HG02610 (cell line): Measurements from ENCODE around the gene MAGI2.
"Not testable (repeated sequence)": the region's sequence is repeated elsewhere in the genome, so short reads cannot be mapped to it uniquely, and the experiment has no call there.

Experiments used
- ATAC-seq: cut with Tn5 transposase; IDR thresholded peaks from one replicate; pipeline ENCODE4 v1.9.1; 2021; ENCODE audit warnings: mild to moderate bottlenecking, moderate library complexity; ENCODE audit not compliant: unreplicated experiment

MAGI2 gene

DNA sequence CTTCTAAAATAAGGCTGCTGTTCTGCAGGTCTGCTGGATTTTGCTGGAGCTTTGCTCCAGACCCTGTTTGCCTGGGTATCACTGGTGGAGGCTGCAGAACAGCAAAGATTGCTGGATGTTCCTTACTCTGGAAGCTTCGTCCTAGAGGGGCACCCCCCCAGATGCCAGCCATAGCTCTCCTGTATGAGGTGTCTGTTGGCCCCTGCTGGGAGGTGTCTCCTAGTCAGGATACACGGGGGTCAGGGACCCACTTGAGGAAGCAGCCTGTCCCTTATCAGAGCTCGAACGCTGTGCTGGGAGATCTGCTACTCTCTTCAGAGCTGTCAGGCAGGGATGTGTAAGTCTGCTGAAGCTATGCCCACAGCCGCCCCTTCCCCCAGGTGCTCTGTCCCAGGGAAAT lies 382.3 kb downstream of the MAGI2 start:
- ATAC-seq, result not testable (repeated sequence)

DNA sequence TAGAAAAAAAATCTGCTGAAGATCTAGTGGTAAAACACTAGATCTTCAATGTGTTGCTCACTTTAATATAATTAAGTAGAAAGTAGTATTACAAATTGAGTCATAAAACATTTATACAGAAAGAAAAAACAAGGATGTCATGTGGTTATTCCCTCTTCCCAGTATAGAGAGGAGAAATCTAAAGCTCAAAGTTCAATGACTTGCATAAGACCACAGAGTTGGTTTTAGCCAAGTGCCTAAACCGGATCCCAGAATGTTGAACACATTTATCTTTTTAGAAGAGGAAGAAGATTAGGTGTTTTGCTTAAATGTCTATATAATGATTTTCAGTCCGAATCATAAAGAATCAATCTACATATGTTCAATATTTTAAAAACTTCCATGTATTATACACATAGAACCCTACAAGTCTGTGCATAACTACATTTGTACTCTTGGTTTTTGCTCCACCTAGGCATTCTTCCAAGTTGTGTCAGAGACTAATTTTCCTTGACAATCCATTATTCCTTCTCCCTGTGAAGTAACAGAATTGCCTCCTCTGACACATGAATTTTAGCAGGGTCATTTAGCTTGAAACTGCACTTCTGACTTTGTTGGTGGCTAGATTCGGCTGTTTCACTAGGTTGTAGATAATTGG lies 389.2 kb downstream of the MAGI2 start:
- no peak for ATAC-seq

DNA sequence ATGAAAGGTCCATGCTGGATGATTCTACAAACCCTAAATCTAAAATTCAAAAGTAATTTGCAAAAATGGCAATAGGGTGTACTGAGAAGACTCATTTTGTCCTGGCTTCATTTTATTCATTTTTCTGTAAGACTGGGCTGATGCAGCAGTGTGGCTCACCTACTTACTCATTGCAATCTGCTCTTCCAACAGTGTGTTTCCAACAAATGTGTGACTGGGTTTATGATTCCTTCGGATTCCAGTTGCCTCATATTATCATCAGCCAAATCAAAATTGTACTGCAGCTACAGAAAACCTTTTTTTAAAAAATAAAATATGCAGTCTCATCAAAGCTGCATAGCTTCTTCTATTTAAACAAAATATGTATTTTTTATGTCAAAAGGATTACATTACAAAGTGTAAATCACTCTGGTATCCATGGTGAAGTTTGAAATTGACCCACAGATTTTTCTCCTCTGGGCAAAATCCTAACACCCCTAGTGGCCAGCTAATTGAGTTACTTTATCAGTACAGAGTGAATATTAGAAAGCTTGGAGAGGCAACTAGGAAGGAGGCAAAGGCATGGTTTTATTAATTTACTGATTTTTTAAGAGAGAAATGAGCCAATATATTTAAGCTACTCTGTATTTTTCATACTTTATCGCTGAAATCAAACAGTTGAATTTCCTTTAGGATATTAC lies 390.3 kb downstream of the MAGI2 start:
- ATAC-seq, result no peak

DNA sequence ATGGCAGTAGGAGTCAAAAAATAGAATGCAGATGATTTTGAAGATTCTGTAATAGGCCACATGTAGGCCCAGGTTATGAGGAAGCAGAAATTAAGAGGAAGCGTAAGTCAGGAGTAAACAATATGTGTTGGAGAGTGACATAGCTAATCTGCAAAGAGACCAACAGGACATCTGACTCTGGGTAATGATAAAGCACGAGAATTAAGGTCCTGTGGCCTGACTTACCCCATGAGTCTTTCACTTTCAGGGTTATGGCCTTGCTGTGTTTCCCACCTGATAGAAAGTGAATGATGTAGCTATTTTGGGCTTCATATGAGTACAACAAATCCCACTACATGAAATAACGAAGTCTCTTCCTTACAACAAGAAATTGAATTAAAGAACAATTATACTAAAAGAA lies 393.0 kb downstream of the MAGI2 start:
- no peak for ATAC-seq

DNA sequence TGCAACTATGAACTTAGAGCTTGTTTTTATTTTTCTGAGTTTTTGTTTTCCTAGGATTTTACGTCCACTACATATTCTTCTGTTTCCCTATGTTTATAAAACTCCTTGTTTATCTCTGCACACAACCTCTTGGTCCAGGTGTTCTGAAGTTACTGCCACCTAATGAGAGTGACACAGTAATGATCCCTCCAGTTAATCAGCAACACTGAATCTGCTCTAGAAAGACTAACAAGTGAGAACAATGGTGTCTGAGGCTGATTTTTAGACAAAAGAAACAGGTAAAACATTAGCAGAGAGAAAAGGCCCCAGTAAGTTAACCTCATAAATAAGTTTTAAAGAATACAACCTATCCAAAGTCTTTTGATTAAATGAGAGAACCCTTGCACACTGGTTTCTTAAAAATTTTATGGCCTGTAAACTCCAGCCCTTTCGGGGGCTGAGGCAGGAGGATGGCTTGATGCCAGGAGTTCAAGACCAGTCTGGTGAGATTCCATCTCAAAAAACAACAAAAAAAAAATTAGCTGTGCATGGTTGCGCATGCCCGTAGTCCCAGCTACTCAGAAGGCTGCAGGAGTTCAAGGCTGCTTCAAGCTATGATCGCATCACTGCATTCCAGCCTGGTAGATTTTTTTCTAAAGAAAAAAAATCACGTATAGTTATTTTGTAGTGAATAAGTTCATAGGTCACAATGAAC lies 397.6 kb downstream of the MAGI2 start:
- ATAC-seq, result no peak

DNA sequence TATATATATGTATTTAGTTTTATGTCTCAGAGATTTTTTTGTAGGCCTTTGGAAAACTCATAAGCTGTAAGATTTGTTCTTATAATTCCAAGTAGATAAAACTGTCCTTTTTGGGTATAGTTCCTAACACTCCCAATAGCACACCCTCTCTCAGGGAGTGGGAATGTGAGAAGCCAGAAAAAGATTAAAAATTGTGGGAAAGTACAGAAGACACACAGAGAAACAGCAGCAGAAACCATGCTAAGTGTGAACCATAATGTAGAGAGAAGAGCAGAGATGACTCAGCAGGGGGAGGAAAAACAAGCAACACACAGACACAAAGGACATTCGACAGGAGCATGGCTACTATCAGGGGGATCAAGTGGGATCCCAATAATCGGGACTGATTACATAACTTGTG lies 401.6 kb downstream of the MAGI2 start:
- no peak for ATAC-seq

DNA sequence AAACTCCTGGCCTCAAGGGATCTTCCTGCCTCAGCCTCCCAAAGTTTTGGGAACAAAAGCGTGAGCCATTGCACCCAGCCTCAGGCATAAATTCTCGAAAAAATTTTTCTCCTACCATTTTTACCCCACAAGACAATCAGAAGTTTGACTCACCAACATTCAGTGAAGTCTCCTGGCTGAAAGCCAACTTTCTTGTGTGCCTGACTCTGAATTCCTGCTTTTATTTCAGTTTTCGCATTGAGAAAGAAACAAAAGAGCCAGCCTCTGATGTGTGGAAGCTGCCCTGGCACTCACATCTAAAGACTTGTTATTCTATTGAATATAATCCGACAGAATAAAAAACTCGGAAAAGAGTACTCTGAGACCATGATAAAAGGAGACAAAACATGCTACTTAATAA lies 402.9 kb downstream of the MAGI2 start:
- ATAC-seq, result no peak

DNA sequence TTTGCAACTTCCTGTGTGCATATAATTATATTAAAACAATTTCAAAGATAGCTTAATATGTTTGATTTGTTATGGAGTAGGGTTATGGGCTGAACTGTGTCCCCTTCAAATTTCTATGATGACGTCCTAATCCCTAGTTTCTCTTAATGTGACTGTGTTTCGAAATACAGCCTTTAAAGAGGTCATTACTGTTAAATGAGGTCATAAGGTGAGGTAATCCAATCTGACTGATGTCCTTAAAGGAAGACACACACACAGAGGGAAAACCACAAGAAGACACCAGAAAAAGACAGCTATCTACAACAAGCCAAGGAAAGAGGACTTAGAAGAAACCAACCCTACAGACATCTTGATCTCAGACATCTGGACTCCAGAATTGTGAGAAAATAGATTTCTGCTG lies 407.4 kb downstream of the MAGI2 start:
- ATAC-seq, result no peak

DNA sequence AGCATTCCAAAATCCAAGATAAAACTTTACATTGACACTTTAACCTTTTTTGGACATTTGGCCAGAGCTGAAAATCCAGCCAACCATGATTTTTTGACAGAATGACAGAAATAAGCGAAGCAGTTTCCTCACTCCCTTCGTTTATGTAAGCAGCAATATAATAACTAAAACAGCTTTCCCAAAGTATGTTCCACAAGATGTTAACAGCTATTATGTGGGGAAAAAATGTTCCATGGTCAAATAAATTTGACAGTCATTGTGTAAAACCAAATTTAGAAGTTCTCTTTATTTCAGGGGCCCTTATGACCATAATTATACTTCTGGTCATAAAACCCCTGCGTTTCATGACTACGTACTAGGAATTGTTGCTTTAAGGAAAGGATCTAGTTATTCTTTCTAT lies 416.5 kb downstream of the MAGI2 start:
- no peak for ATAC-seq

DNA sequence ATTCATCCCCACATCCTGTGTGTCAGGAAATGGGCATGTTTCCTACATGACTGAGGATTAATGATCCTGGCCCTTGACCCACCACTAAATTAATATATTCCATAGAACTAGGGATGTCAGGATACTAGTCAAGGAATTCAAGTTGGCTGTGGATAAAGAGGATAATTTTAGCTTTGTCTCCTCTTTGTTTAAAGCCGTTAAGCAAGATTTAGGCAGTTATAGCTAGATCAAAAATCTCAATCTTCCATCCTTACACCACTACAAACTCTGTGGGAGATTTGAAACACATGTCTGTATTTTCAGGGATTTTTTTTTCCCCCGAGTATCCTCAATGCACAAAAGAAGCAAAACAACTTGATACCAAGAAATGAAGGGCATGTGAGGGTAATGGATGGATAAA lies 417.1 kb downstream of the MAGI2 start:
- no peak for ATAC-seq

DNA sequence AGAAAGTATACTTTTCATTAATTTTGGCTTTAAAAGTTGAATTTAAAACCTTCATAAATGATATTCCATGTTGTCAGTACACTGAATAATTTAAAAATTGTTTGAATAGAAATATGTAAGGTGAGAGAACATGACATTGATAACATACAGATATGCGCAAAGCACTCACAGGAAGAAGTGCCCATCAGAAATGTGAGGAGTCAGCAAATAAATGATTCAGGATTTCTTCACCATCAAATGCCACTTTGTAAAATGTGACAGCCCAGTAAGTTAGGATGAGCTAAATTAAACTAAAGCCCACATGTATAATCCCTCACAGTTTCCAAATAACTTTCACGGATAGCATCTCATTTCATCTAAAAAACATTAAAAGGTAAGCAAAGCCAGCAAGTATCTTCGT lies 417.6 kb downstream of the MAGI2 start:
- ATAC-seq, result no peak

DNA sequence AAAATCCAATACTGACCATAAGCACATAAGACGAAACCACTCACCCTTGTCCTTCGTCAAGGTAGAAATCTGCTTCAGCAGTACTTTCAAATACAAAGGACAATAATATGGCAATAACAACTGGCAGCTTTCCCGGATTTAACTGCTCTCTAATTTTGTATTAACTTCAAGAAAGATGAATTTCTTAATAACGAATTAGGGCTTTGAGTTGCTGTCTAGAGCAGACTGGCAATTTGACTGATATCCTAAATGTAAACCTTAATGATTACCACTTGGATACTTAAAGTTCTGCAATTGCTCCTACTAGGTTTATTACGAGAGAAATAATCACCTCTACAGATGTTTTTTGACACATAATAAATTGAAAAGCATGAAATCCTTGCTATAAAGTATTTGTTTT lies 418.7 kb downstream of the MAGI2 start:
- ATAC-seq, result no peak

DNA sequence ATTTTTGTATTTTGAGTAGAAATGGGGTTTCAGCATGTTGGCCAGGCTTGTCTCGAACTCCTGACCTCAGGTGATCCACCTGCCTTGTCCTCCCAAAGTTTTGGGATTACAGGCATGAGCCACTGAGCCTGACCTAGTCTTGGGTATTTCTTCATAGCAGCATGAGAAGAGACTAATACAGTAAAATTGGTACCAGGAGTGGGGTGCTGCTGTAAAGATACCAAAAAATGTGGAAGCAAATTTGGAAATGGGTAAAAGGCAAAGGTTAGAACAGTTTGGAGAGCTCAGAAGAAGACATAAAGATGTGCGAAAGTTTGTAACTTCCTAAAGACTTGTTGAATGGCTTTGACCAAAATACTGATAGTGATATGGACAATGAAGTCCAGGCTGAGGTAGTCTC lies 433.8 kb downstream of the MAGI2 start:
- ATAC-seq, result not testable (repeated sequence)

DNA sequence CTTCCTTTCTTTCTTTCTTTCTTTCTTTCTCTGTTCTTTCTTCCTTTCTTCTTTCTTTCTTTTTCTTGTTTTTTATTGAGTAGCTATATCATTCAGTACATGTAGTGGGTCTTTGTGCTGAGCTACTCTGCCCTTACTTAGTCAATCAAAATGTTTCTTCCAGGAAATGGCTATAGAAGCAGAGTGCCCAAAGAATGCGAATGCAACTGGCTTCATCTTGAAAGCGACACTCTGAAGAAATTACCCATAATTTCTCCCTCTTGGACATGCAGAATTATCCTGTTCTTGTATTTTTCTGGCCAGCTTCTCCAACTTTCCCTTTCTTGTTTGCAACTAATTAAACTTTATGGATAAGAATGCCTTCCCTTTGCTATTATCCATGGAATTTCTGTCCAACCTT lies 441.5 kb downstream of the MAGI2 start:
- no peak for ATAC-seq

DNA sequence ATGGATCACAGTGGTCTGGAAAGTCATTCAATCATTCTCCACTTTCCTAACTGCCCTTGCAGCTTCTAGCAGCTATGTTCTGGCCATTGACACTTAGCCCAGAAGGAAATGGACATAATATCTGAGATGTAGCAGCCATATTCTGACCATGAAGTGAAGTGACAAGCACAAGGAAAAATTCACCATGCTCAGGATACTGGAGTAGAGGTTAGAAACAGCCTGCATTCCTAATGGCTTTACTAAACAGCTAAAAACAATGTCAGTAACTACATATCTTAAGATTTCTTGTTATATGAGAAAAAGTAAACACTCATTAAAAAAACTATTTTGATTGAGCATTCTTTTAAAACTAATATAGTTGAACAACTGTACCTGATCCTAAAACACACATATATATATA lies 443.8 kb downstream of the MAGI2 start:
- no peak for ATAC-seq

DNA sequence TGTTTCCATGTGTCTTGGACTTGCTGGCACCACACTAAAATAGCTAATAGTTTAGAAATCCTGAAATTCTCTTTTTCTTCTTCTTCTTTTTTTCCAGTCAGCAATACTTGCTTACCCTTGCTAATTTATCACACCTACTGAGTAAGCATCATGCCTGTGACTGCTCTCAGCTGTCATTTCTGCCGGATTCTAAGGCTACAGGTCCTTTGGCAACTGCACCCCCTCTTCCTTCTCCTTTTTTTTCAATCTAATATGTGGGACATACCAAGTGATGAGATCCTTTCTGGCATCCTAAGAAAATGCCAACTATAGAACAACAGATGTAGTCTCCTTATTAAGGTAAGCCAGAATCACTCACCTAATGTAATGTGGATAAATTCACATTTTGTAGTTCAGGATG lies 444.7 kb downstream of the MAGI2 start:
- ATAC-seq, result no peak

DNA sequence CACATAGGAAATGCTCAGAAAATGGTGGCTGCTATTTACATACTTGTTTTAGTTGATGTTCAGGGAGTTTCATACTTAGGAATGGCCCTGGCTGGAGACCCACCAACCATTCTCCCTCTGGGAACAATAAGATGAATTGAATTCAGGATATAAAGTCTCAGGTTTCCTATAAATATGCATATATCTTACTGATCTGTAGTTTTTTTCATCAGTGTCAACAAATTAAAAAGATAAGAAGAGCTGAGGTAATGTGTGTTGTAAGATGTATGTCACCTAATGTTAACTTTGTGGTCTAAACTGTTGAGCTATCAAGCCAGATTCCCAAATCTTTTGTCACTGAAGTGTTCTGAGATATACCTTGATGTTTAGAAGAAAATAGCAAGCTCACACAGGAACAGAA lies 457.5 kb downstream of the MAGI2 start:
- no peak for ATAC-seq

DNA sequence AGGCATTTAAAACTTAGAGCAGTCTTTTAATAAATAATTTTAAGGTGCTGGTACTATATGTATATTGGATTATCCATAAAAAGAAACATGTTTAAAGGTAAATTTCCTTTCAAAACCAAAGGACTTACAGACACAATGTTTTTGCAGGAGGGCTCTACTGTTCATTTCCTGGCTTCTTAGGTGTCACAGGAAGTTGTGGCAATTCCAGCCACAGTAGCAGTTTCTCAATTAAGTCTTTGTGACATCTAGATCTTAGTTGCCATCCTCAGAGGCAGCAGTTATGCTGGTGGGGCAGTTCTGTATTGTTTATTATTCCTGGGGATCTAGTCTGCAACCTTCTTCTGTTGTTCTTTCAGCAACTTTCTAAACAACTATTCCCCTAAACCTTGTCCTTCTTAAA lies 460.1 kb downstream of the MAGI2 start:
- no peak for ATAC-seq

DNA sequence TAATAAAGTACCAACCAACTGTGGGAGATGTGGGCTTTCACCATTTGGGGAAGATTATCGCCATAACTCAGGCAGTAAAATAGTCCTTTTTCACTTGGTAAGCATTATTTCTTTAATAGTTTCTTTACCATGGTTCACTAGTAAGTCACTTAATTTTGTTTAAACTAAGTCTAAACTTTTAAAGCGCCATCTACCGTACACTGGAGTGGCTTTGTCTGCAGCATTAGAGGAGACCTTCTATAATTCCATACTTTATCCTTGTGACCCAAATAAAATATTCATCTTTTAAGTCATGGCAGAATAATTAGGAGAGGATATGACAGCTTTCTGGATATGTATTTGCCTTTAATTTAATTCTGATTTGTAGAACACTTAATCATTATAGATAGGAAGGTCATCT lies 468.0 kb downstream of the MAGI2 start:
- no peak for ATAC-seq

DNA sequence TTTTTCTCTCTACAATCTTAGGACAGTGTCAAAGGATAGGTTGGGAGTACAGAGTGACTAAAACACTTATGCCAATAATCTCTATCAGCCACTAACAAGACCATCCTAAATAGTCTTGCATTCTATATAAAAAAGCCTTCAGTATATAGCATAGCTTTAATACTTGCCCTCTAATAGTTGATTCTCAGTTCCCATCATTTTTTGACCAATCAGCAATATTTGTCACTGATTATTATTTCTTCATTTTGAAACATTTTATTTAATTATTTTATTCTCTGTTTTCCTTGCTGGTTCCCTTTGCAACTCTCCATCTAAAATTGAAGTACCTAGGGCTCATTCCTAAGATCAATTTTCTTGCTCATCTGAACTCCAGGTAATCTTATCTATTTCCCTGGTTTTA lies 470.0 kb downstream of the MAGI2 start:
- ATAC-seq, result no peak

DNA sequence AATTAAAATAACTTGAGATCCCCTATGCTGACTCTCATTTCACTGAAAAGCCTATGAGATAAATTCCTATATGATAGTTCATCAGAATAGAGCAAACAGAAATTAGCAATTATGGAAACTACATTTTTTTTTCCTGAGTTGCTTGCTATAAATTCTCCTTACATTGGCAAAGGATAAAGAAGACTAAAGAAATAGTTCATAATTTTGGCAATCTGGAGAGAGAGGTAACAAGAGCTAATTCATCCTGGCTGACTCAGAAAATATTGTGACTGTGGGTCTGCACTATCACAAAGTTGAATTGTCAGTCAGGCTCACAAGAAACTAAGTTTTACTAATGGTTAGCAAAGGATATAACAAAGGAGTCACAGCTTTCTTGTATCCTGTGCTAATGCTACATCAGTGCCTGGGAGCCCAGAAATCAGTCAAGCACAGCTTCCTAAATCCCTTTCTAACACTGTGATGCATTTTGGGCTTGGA lies 483.0 kb downstream of the MAGI2 start:
- ATAC-seq, result no peak

DNA sequence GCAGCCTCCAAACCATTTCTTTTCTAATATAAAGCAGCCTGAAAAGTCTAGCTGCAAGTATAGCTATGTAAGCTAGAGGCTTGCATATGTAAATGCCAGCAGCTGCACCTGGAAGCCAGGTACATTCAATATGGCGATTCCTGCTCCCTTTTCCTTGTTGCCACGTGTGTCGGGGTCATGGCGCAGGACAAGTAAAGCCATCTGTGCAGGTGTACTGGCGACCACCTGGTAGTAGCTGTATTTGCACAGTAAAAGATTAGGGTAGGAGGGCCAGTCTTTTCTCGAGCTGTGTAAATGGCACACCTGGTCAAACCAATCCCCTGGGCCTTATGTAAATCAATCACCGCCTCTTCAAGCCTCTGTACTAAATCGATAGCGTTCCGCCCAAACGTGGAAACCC lies 484.5 kb downstream of the MAGI2 start:
- ATAC-seq, result no peak
